CD4-positive, alpha-beta memory T cell (primary cell): Measurements from ENCODE around the gene EVL. TPM values are rescaled to one million over a fixed set of nuclear protein-coding genes. Genes with fewer than 3 reads are reported as not detected.
A peak's percentile ranks its signal among the peaks of the same experiment; 100 is the strongest.

Source experiments
- CTCF ChIA-PET: fragments of 350-600 bp; sonication (Branson Sonifier 250); formaldehyde crosslinking; loops from one replicate; lab custom pipeline; 2021; ENCODE audit warnings: inconsistent platforms; ENCODE audit not compliant: partially characterized antibody; lab: Charles Lee
- POLR2A ChIA-PET: fragments of 350-600 bp; sonication (Branson Sonifier 250); formaldehyde crosslinking; loops from one replicate; lab custom pipeline; 2021; ENCODE audit not compliant: partially characterized antibody; lab: Charles Lee
- DNase-seq, 5 donors: peaks; one replicate each; pipeline versions ENCODE4 v3.0.0 to v3.0.0-alpha.2; 2020 to 2022; ENCODE audit warnings: mixed read lengths in 1 of 5
- H3K27ac ChIP-seq: one replicate; pipeline ENCODE4 v1.7.0; 2013; ENCODE audit warnings: low read depth, low read length
- H3K27me3 ChIP-seq: 2 replicates; pipeline ENCODE4 v1.7.0; 2013; ENCODE audit warnings: mild to moderate bottlenecking, low read length, moderate library complexity; ENCODE audit not compliant: insufficient read depth
- H3K36me3 ChIP-seq: 2 replicates; pipeline ENCODE4 v1.7.0; 2013; ENCODE audit warnings: mild to moderate bottlenecking, low read length, moderate library complexity; ENCODE audit not compliant: insufficient read depth
- H3K4me1 ChIP-seq: 2 replicates; pipeline ENCODE4 v1.7.0; 2013; ENCODE audit warnings: mild to moderate bottlenecking, low read length, moderate library complexity; ENCODE audit not compliant: insufficient read depth
- H3K4me3 ChIP-seq, 2 donors: one replicate each; pipeline ENCODE4 v1.7.0; 2013; ENCODE audit warnings: low read length in 2 of 2, mild to moderate bottlenecking in 1 of 2
- H3K9me3 ChIP-seq, 2 donors: one replicate each; pipeline ENCODE4 v1.7.0; 2013; ENCODE audit warnings: low read length in 2 of 2, control low read depth in 1 of 2; ENCODE audit not compliant: control insufficient read depth in 1 of 2
- H3K27ac Mint-ChIP-seq, 7 donors: one replicate each; pipeline ENCODE4 v1.8.0; 2020 to 2021; ENCODE audit warnings: mixed read lengths in 7 of 7, mild to moderate bottlenecking in 6 of 7, inconsistent platforms in 3 of 7, moderate library complexity in 3 of 7
- H3K27me3 Mint-ChIP-seq, 2 donors: one replicate each; pipeline ENCODE4 v1.8.0; 2020 to 2021; ENCODE audit warnings: mixed read lengths in 2 of 2
- H3K36me3 Mint-ChIP-seq, 2 donors: one replicate each; pipeline ENCODE4 v1.8.0; 2020 to 2021; ENCODE audit warnings: mixed read lengths in 2 of 2, inconsistent platforms in 1 of 2, mild to moderate bottlenecking in 1 of 2
- H3K4me1 Mint-ChIP-seq, 4 donors: one replicate each; pipeline ENCODE4 v1.8.0; 2020 to 2021; ENCODE audit warnings: mixed read lengths in 4 of 4, mild to moderate bottlenecking in 1 of 4
- H3K4me3 Mint-ChIP-seq, 8 donors: one replicate each; pipeline ENCODE4 v1.8.0; 2020 to 2021; ENCODE audit warnings: mixed read lengths in 8 of 8, mild to moderate bottlenecking in 7 of 8, moderate library complexity in 6 of 8, inconsistent platforms in 3 of 8
- H3K9me3 Mint-ChIP-seq, 8 donors: one replicate each; pipeline ENCODE4 v1.8.0; 2020 to 2021; ENCODE audit warnings: mixed read lengths in 8 of 8, mild to moderate bottlenecking in 5 of 8, inconsistent platforms in 3 of 8, moderate library complexity in 1 of 8
- intact Hi-C: fragments of 100-400 bp; cut with micrococcal nuclease; formaldehyde crosslinking; loops from one replicate; pipeline ENCODE4 v1.15.1; 2023
- polyA plus RNA-seq, 2 donors: library from polyadenylated mRNA; unstranded; fragments of 300-500 nt; fragmentation: Illumina TruSeq; gene quantifications; one replicate each; pipeline ENCODE4 v1.2.3, GENCODE V29; 2021
- total RNA-seq, 2 experiments: library from RNA; stranded (reverse); gene quantifications; one replicate each; pipeline ENCODE4 v1.2.3, GENCODE V29; 2021

The EVL gene
- total and polyA plus RNA-seq, 4 experiments from 2014 or later, result 81.8 to 1,352 (median 717) TPM

DNA sequence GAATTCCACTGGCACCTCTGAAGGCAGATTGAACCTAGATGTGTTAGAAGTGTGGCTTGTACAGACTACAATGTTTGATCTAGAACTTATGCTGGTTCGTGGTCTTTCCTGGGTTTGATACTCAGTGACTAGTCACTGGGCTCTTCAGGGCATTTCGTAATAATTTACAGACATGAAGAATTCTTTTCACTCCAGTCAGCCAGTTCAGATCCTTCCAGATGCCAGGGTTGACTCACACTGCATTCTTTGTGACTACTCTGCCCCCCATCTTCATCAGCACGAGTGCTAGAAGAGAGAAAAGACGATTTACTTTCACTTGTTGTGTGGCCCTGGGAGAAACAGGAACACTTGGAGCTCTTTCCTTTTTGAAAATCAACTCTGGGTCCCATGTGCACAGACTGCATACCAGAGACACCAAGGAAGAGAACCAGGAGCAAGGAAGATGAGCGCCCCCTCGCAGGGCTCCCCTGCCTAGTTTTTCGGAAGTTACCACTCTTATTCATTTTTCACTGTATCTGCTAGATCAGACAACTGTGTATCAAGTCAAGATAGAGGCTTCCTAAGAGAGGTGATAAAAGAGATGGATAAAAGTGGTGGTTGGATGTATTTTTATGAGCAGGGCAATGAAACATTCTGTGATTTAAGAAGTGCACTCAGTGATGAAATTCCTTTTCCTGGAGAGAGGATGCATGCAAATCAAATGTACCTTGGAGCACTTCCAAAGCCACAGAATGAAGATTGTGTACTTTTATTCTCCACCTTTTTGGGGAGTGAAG is 33.5 kb upstream of the EVL start:
- no peak overlapping the region for H3K27ac Mint-ChIP-seq
- no peak for DNase-seq

DNA sequence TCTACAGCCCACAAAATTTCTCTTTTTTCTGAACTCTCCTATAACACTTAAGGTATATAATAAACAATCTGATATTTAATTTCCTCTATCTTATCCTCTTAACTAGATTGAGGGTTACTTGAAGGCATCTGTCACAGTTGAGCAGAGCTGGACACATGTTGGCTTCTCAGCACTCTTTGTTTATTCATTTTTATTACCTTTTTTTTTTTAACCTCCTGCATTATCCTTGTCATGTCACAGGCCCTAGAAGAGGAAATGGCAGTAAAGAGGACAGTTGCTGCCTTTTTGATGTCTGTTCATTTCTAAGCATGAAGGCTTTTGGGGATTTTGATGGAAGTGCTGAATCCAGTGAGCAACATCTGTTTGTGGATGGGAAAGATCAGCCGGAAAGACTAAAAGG is 32.5 kb upstream of the EVL start:
- Histone ChIP-seq H3K36me3 (no peaks in the 10 kb centered on the region), H3K27me3 (no peaks in the 10 kb centered on the region), H3K4me3 (no peak overlapping the region), H3K4me1 (no peaks in the 10 kb centered on the region), H3K27ac (no peak overlapping the region), H3K9me3 (no peaks in the 10 kb centered on the region)
- DNase-seq, result no peak
- Mint-ChIP-seq H3K4me3 (no peak overlapping the region), H3K27me3 (peaks cover 0 to 3% of the 10 kb centered on the region in 2 donors), H3K36me3 (no peaks in the 10 kb centered on the region), H3K27ac (peak overlapping the region in 1 of 7 donors; percentile 46), H3K4me1 (peaks cover 0 to 4% (median 0%) of the 10 kb centered on the region in 4 donors), H3K9me3 (no peaks in the 10 kb centered on the region)
- intact Hi-C loops, result no loop called here
- CTCF ChIA-PET, result interaction anchor here (2.2 kb wide), 1 partner anchor 76 kb away, joined by 6 read pairs; no protein-coding TSS in a partner anchor
- POLR2A ChIA-PET, result no interaction called here

More for the DNA sequence above, 33.5 kb upstream of the EVL start:
- peaks cover 0 to 4% (median 0%) of the 10 kb centered on the region in 4 donors for H3K4me1 Mint-ChIP-seq
- no peak overlapping the region for H3K4me3 Mint-ChIP-seq
- Histone ChIP-seq H3K9me3 (no peaks in the 10 kb centered on the region), H3K4me1 (no peaks in the 10 kb centered on the region), H3K36me3 (no peaks in the 10 kb centered on the region), H3K27me3 (no peaks in the 10 kb centered on the region), H3K4me3 (no peak overlapping the region), H3K27ac (no peak overlapping the region)
- H3K9me3 Mint-ChIP-seq, result no peaks in the 10 kb centered on the region
- ChIA-PET CTCF (no interaction called here), POLR2A (no interaction called here)
- intact Hi-C loops, result no loop called here
- H3K36me3 Mint-ChIP-seq, result no peaks in the 10 kb centered on the region
- peaks cover 2 to 3% of the 10 kb centered on the region in 2 donors for H3K27me3 Mint-ChIP-seq

DNA sequence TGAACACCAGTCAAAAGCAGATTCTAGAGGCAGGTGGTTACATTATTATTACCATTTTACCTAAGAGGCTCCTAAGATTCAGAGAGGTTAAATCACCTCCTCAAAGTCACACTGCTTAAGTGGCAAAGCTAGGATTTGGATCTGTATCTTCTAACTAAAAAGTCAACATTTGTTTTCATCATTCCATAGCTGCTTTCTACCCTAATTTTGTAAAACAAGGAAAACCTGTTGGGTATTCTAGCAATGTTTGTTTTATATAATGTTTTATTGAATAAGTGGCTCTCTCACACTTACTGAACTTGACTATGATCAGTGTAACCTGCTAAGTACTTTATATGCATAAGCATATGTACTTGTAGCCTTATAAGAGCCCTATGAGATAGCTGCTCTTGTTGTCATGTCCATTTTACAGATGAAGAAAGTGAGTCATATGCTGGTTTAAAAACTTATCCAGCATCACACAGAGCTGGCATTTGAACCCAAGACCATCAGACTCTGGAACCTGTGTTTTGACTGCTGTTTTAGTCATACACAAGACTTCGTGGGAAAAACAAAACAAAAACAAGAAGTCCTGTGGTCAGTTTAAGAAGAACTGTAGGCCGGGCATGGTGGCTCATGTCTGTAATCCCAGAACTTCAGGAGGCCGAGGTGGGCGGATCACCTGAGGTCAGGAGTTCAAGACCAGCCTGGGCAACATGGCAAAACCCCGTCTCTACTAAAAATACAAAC is 31.7 kb upstream of the EVL start:
- Mint-ChIP-seq H3K36me3 (no peaks in the 10 kb centered on the region), H3K4me3 (no peak overlapping the region), H3K9me3 (no peaks in the 10 kb centered on the region), H3K27ac (no peak overlapping the region), H3K27me3 (peaks cover 0 to 3% of the 10 kb centered on the region in 2 donors), H3K4me1 (peaks cover 0 to 4% (median 0%) of the 10 kb centered on the region in 4 donors)
- intact Hi-C loops, result no loop called here
- Histone ChIP-seq H3K27me3 (no peaks in the 10 kb centered on the region), H3K36me3 (no peaks in the 10 kb centered on the region), H3K4me3 (no peak overlapping the region), H3K9me3 (no peaks in the 10 kb centered on the region), H3K27ac (no peak overlapping the region), H3K4me1 (no peaks in the 10 kb centered on the region)
- ChIA-PET CTCF (interaction anchor here (2.2 kb wide), 1 partner anchor 75 kb away, joined by 6 read pairs; no protein-coding TSS in a partner anchor), POLR2A (interaction anchor here (0.6 kb wide), 1 partner anchor 1244 kb away, joined by 3 read pairs; no protein-coding TSS in a partner anchor)
- DNase-seq, result no peak

DNA sequence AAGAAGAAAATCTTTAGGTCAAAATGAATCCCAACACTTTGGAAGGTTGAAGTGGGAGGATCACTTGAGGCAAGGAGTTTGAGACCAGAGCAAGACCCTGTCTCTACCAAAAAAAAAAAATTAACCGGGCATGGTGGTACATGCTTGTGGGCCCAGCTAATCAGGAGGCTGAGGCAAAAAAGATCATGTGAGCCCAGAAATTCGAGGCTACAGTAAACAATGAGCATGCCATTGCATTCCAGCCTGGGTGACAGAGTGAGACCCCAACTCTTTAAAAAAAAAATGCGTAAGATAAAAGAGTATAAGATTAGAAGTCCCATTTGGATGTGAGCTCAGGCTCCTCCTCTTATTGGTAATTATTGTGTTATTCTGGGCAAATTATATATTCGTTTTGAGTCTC is 30.8 kb upstream of the EVL start:
- peaks cover 0 to 4% (median 0%) of the 10 kb centered on the region in 4 donors for H3K4me1 Mint-ChIP-seq
- H3K27me3 Mint-ChIP-seq, result no peaks in the 10 kb centered on the region
- Histone ChIP-seq H3K27ac (no peak overlapping the region), H3K4me1 (no peaks in the 10 kb centered on the region), H3K36me3 (no peaks in the 10 kb centered on the region), H3K27me3 (no peaks in the 10 kb centered on the region), H3K9me3 (no peaks in the 10 kb centered on the region), H3K4me3 (no peak overlapping the region)
- H3K27ac Mint-ChIP-seq, result no peak overlapping the region
- ChIA-PET CTCF (interaction anchor here (1.2 to 2.2 kb wide), 2 partner anchors 10 to 74 kb away, joined by 3 to 6 read pairs; no protein-coding TSS in a partner anchor), POLR2A (interaction anchor here (0.6 kb wide), 1 partner anchor 1243 kb away, joined by 3 read pairs; no protein-coding TSS in a partner anchor)
- no peaks in the 10 kb centered on the region for H3K36me3 Mint-ChIP-seq
- no peak overlapping the region for H3K4me3 Mint-ChIP-seq
- intact Hi-C loops, result no loop called here
- no peaks in the 10 kb centered on the region for H3K9me3 Mint-ChIP-seq
- DNase-seq, result no peak

- Histone ChIP-seq H3K4me1 (no peaks in the 10 kb centered on the region), H3K27ac (no peak overlapping the region), H3K27me3 (no peaks in the 10 kb centered on the region), H3K4me3 (no peak overlapping the region), H3K36me3 (no peaks in the 10 kb centered on the region), H3K9me3 (no peaks in the 10 kb centered on the region)
- POLR2A ChIA-PET, result no interaction called here
- Mint-ChIP-seq H3K9me3 (no peaks in the 10 kb centered on the region), H3K4me3 (no peak overlapping the region), H3K27ac (peak overlapping the region in 1 of 7 donors; percentile 7), H3K36me3 (no peaks in the 10 kb centered on the region), H3K4me1 (peaks cover 0 to 4% (median 0%) of the 10 kb centered on the region in 4 donors), H3K27me3 (no peaks in the 10 kb centered on the region)
- intact Hi-C loops, result no loop called here
- DNase-seq, result no peak
- CTCF ChIA-PET, result interaction anchor here (1.2 kb wide), 1 partner anchor 10 kb away, joined by 3 read pairs; no protein-coding TSS in a partner anchor
Measured at GRCh38 chr14:100034961-100035500, 30.2 kb upstream of the EVL start.

DNA sequence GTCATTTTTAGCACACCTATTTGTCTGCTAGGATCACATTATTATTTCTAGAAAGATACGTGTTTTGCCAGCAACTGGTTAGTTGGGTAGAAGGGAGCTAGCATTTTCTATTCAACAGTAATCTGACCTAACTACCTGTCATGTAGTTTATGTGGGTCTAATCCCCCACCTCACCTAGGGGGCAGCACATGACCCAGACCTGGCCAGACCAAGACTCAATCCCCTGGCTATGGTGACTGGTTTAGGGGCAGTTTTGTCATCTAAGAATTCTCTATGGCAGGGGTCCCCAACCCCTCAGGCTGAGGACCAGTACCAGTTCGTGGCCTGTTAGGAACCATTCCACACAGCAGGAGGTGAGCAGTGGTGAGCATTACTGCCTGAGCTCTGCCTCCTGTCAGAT is 29.5 kb upstream of the EVL start:
- no peak overlapping the region for H3K27ac Mint-ChIP-seq
- Histone ChIP-seq H3K27me3 (no peaks in the 10 kb centered on the region), H3K36me3 (no peaks in the 10 kb centered on the region), H3K9me3 (no peaks in the 10 kb centered on the region), H3K4me3 (no peak overlapping the region), H3K4me1 (no peaks in the 10 kb centered on the region), H3K27ac (no peak overlapping the region)
- no peaks in the 10 kb centered on the region for H3K27me3 Mint-ChIP-seq
- ChIA-PET POLR2A (no interaction called here), CTCF (interaction anchor here (1.2 to 1.4 kb wide), 2 partner anchors 9 to 157 kb away, joined by 3 to 4 read pairs; no protein-coding TSS in a partner anchor)
- DNase-seq, result no peak
- H3K4me1 Mint-ChIP-seq, result peaks cover 0 to 4% (median 0%) of the 10 kb centered on the region in 4 donors
- no peaks in the 10 kb centered on the region for H3K36me3 Mint-ChIP-seq
- intact Hi-C loops, result no loop called here
- no peaks in the 10 kb centered on the region for H3K9me3 Mint-ChIP-seq
- H3K4me3 Mint-ChIP-seq, result no peak overlapping the region

DNA sequence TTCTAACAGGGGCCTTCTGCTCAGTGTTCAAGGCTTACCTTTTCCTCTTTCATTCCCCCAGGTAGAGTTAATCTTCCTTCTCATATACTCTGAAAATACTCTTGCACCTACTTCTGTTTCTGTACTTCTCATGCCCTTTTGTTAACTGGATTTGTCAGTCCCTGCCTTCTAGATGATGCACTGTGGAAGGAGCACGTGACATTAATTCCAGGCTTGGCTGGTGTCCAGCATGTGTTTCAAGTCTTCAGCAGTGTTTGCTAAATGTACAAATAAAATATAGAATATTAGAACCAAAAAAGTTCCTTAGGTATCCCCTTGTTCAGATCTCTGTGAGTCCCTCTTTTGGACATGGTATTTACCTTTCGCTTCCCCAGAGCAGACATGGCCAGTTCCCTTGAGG is 27.9 kb upstream of the EVL start:
- H3K4me1 Mint-ChIP-seq, result no peaks in the 10 kb centered on the region
- H3K4me3 Mint-ChIP-seq, result no peak overlapping the region
- Histone ChIP-seq H3K9me3 (no peaks in the 10 kb centered on the region), H3K4me1 (no peaks in the 10 kb centered on the region), H3K36me3 (no peaks in the 10 kb centered on the region), H3K4me3 (no peak overlapping the region), H3K27me3 (no peaks in the 10 kb centered on the region), H3K27ac (no peak overlapping the region)
- no peak overlapping the region for H3K27ac Mint-ChIP-seq
- CTCF ChIA-PET, result interaction anchor here (1.2 to 1.3 kb wide), 3 partner anchors 71 to 155 kb away, joined by 4 to 6 read pairs (median 5); no protein-coding TSS in a partner anchor
- POLR2A ChIA-PET, result interaction anchor here (1.2 kb wide), 1 partner anchor 32 kb away, joined by 3 read pairs; no protein-coding TSS in a partner anchor
- DNase-seq, result no peak
- H3K9me3 Mint-ChIP-seq, result no peaks in the 10 kb centered on the region
- no peaks in the 10 kb centered on the region for H3K36me3 Mint-ChIP-seq
- H3K27me3 Mint-ChIP-seq, result no peaks in the 10 kb centered on the region
- intact Hi-C loops, result no loop called here
